Stimulated activated naive CD8-positive, alpha-beta T cell treated with anti-CD3 and anti-CD28 coated beads, Interleukin-15, Interleukin-2, amounts not matched to agents 100 ng/mL and 50 ng/mL, for 24 hours (primary cell): Measurements from ENCODE around the gene PRRT1B.

Experiments used
- H3K27ac Mint-ChIP-seq: one replicate; pipeline ENCODE4 v1.8.0; 2021; ENCODE audit warnings: mild to moderate bottlenecking, mixed read lengths
- H3K27me3 Mint-ChIP-seq: one replicate; pipeline ENCODE4 v1.8.0; 2021; ENCODE audit warnings: mixed read lengths
- H3K36me3 Mint-ChIP-seq: one replicate; pipeline ENCODE4 v1.8.0; 2021; ENCODE audit warnings: low read depth, mixed read lengths
- H3K4me1 Mint-ChIP-seq: one replicate; pipeline ENCODE4 v1.8.0; 2021; ENCODE audit warnings: low read depth, mixed read lengths
- H3K4me3 Mint-ChIP-seq: one replicate; pipeline ENCODE4 v1.8.0; 2021; ENCODE audit warnings: mild to moderate bottlenecking, mixed read lengths
- H3K9me3 Mint-ChIP-seq: one replicate; pipeline ENCODE4 v1.8.0; 2021; ENCODE audit warnings: mixed read lengths

Gene PRRT1B

GRCh38 chr9:131554843-131555351 lies 9.6 kb downstream of the PRRT1B start:
- Mint-ChIP-seq H3K36me3 (no peaks in the 10 kb centered on the region), H3K4me1 (no peaks in the 10 kb centered on the region), H3K4me3 (peak overlapping the region; percentile 5), H3K27ac (no peak overlapping the region), H3K27me3 (peaks cover 43% of the 10 kb centered on the region), H3K9me3 (no peaks in the 10 kb centered on the region)

- Mint-ChIP-seq H3K4me1 (no peaks in the 10 kb centered on the region), H3K27ac (no peak overlapping the region), H3K9me3 (no peaks in the 10 kb centered on the region), H3K36me3 (no peaks in the 10 kb centered on the region), H3K4me3 (no peak overlapping the region), H3K27me3 (peaks cover 35% of the 10 kb centered on the region)
Observed at GRCh38 chr9:131555841-131556673, 10.7 kb downstream of the PRRT1B start.

GRCh38 chr9:131557855-131558548 lies 12.7 kb downstream of the PRRT1B start:
- Mint-ChIP-seq H3K4me1 (no peaks in the 10 kb centered on the region), H3K27me3 (peaks cover 23% of the 10 kb centered on the region), H3K27ac (no peak overlapping the region), H3K9me3 (no peaks in the 10 kb centered on the region), H3K36me3 (no peaks in the 10 kb centered on the region), H3K4me3 (no peak overlapping the region)

GRCh38 chr9:131559421-131560000 lies 14.2 kb downstream of the PRRT1B start:
- Mint-ChIP-seq H3K36me3 (no peaks in the 10 kb centered on the region), H3K27me3 (peaks cover 13% of the 10 kb centered on the region), H3K4me3 (no peak overlapping the region), H3K9me3 (no peaks in the 10 kb centered on the region), H3K4me1 (no peaks in the 10 kb centered on the region), H3K27ac (no peak overlapping the region)

GRCh38 chr9:131562032-131562959 lies 17.0 kb downstream of the PRRT1B start:
- Mint-ChIP-seq H3K27ac (no peak overlapping the region), H3K9me3 (no peaks in the 10 kb centered on the region), H3K4me1 (no peaks in the 10 kb centered on the region), H3K36me3 (no peaks in the 10 kb centered on the region), H3K4me3 (no peak overlapping the region), H3K27me3 (no peaks in the 10 kb centered on the region)

- Mint-ChIP-seq H3K4me3 (no peak overlapping the region), H3K36me3 (peaks cover 8% of the 10 kb centered on the region), H3K4me1 (no peaks in the 10 kb centered on the region), H3K9me3 (no peaks in the 10 kb centered on the region), H3K27ac (no peak overlapping the region), H3K27me3 (no peaks in the 10 kb centered on the region)
Observed at GRCh38 chr9:131565369-131565768, 20.0 kb downstream of the PRRT1B start.

- Mint-ChIP-seq H3K36me3 (peaks cover 9% of the 10 kb centered on the region), H3K4me1 (no peaks in the 10 kb centered on the region), H3K27ac (no peak overlapping the region), H3K9me3 (no peaks in the 10 kb centered on the region), H3K27me3 (no peaks in the 10 kb centered on the region), H3K4me3 (no peak overlapping the region)
Observed at GRCh38 chr9:131566158-131566557, 20.8 kb downstream of the PRRT1B start.

GRCh38 chr9:131567910-131568309 lies 22.6 kb downstream of the PRRT1B start:
- peaks cover 15% of the 10 kb centered on the region for H3K36me3 Mint-ChIP-seq
- no peak overlapping the region for H3K27ac Mint-ChIP-seq
- no peaks in the 10 kb centered on the region for H3K9me3 Mint-ChIP-seq
- no peak overlapping the region for H3K4me3 Mint-ChIP-seq
- H3K27me3 Mint-ChIP-seq = no peaks in the 10 kb centered on the region
- H3K4me1 Mint-ChIP-seq = no peaks in the 10 kb centered on the region

- H3K9me3 Mint-ChIP-seq = no peaks in the 10 kb centered on the region
- H3K4me3 Mint-ChIP-seq = no peak overlapping the region
- H3K4me1 Mint-ChIP-seq = peaks cover 24% of the 10 kb centered on the region
- peaks cover 37% of the 10 kb centered on the region for H3K36me3 Mint-ChIP-seq
- H3K27me3 Mint-ChIP-seq = no peaks in the 10 kb centered on the region
- no peak overlapping the region for H3K27ac Mint-ChIP-seq
Observed at GRCh38 chr9:131574730-131575640, 29.7 kb downstream of the PRRT1B start.

GRCh38 chr9:131575946-131576853 lies 30.9 kb downstream of the PRRT1B start:
- H3K27ac Mint-ChIP-seq = no peak overlapping the region
- no peaks in the 10 kb centered on the region for H3K27me3 Mint-ChIP-seq
- H3K4me3 Mint-ChIP-seq = no peak overlapping the region
- H3K36me3 Mint-ChIP-seq = peaks cover 31% of the 10 kb centered on the region
- no peaks in the 10 kb centered on the region for H3K9me3 Mint-ChIP-seq
- H3K4me1 Mint-ChIP-seq = peaks cover 24% of the 10 kb centered on the region

GRCh38 chr9:131577005-131578000 lies 32.0 kb downstream of the PRRT1B start:
- H3K4me3 Mint-ChIP-seq = no peak overlapping the region

GRCh38 chr9:131578021-131578420 lies 32.7 kb downstream of the PRRT1B start:
- peaks cover 24% of the 10 kb centered on the region for H3K4me1 Mint-ChIP-seq
- H3K4me3 Mint-ChIP-seq = no peak overlapping the region
- no peaks in the 10 kb centered on the region for H3K9me3 Mint-ChIP-seq
- peaks cover 25% of the 10 kb centered on the region for H3K36me3 Mint-ChIP-seq
- peak overlapping the region; percentile 93 for H3K27ac Mint-ChIP-seq
- H3K27me3 Mint-ChIP-seq = no peaks in the 10 kb centered on the region

More at GRCh38 chr9:131577005-131578000, 32.0 kb downstream of the PRRT1B start:
- peak overlapping the region; percentile 48 for H3K27ac Mint-ChIP-seq
- H3K4me1 Mint-ChIP-seq = peaks cover 24% of the 10 kb centered on the region
- no peaks in the 10 kb centered on the region for H3K27me3 Mint-ChIP-seq
- H3K9me3 Mint-ChIP-seq = no peaks in the 10 kb centered on the region
- peaks cover 31% of the 10 kb centered on the region for H3K36me3 Mint-ChIP-seq
